Glutamatergic neuron (in vitro differentiated cells): Measurements from ENCODE around the gene KLHL20. TPM values are rescaled to one million over a fixed set of nuclear protein-coding genes. Genes with fewer than 3 reads are reported as not detected.

Source experiments
- DNase-seq: peaks from one replicate; pipeline ENCODE4 v3.0.0; 2022
- H3K27ac Mint-ChIP-seq: one replicate; pipeline ENCODE4 v1.8.0; 2020; ENCODE audit warnings: mild to moderate bottlenecking, mixed read lengths, inconsistent platforms; ENCODE audit not compliant: unreplicated experiment
- H3K27me3 Mint-ChIP-seq: one replicate; pipeline ENCODE4 v1.8.0; 2020; ENCODE audit warnings: mild to moderate bottlenecking, moderate library complexity, mixed read lengths, inconsistent platforms; ENCODE audit not compliant: unreplicated experiment
- H3K36me3 Mint-ChIP-seq: one replicate; pipeline ENCODE4 v1.8.0; 2020; ENCODE audit warnings: mild to moderate bottlenecking, mixed read lengths, inconsistent platforms; ENCODE audit not compliant: unreplicated experiment
- H3K4me1 Mint-ChIP-seq: one replicate; pipeline ENCODE4 v1.8.0; 2020; ENCODE audit warnings: mild to moderate bottlenecking, low read depth, mixed read lengths, inconsistent platforms; ENCODE audit not compliant: unreplicated experiment
- H3K4me3 Mint-ChIP-seq: one replicate; pipeline ENCODE4 v1.8.0; 2020; ENCODE audit warnings: mild to moderate bottlenecking, mixed read lengths, inconsistent platforms; ENCODE audit not compliant: unreplicated experiment
- H3K9me3 Mint-ChIP-seq: one replicate; pipeline ENCODE4 v1.8.0; 2020; ENCODE audit warnings: mild to moderate bottlenecking, moderate library complexity, mixed read lengths, inconsistent platforms; ENCODE audit not compliant: unreplicated experiment
- total RNA-seq: library from RNA; stranded (reverse); fragmentation: NEBNext Ultra II Directional; extraction: Animal tissue kit (Norgen Biotek cat#: 25700); gene quantifications from one replicate; pipeline ENCODE4 v1.2.1, GENCODE V29; 2021; ENCODE audit not compliant: unreplicated experiment
- TF ChIP-seq, protein P1 (sequence below): fragments of 200-600 bp; sonication (generic); IDR thresholded peaks from one replicate; pipeline ENCODE4 v1.5.0; 2021; ENCODE audit not compliant: partially characterized antibody, unreplicated experiment

KLHL20 gene
- total RNA-seq, 1 donor from 2014 or later, result 30.5 TPM

DNA sequence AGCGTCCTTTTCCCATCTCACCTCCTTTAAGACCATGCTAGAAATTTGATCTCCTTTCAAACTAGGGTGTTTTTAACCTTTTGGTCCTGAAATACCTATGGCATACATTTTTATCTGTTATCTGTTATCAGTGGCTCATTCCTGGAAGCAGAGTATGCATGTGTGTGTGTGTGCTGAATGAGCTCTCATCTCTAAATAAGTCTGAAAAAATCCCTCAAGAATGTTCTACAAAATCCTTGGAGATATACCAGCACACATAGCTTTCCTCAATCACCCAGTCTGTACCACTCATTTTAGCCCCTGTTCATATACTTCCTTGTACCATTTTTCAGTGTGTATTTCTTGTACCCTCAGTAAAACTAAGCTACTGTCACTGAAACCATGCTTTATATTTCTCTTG, 103.7 kb downstream of the KLHL20 start:
- no peak overlapping the region for H3K4me3 Mint-ChIP-seq
- H3K27ac Mint-ChIP-seq, result no peak overlapping the region
- no peaks in the 10 kb centered on the region for H3K27me3 Mint-ChIP-seq
- TF ChIP-seq, protein P1, sequence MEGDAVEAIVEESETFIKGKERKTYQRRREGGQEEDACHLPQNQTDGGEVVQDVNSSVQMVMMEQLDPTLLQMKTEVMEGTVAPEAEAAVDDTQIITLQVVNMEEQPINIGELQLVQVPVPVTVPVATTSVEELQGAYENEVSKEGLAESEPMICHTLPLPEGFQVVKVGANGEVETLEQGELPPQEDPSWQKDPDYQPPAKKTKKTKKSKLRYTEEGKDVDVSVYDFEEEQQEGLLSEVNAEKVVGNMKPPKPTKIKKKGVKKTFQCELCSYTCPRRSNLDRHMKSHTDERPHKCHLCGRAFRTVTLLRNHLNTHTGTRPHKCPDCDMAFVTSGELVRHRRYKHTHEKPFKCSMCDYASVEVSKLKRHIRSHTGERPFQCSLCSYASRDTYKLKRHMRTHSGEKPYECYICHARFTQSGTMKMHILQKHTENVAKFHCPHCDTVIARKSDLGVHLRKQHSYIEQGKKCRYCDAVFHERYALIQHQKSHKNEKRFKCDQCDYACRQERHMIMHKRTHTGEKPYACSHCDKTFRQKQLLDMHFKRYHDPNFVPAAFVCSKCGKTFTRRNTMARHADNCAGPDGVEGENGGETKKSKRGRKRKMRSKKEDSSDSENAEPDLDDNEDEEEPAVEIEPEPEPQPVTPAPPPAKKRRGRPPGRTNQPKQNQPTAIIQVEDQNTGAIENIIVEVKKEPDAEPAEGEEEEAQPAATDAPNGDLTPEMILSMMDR, result no peak
- peaks cover 5% of the 10 kb centered on the region for H3K9me3 Mint-ChIP-seq
- H3K4me1 Mint-ChIP-seq, result peaks cover 11% of the 10 kb centered on the region
- H3K36me3 Mint-ChIP-seq, result no peaks in the 10 kb centered on the region
- no peak for DNase-seq

DNA sequence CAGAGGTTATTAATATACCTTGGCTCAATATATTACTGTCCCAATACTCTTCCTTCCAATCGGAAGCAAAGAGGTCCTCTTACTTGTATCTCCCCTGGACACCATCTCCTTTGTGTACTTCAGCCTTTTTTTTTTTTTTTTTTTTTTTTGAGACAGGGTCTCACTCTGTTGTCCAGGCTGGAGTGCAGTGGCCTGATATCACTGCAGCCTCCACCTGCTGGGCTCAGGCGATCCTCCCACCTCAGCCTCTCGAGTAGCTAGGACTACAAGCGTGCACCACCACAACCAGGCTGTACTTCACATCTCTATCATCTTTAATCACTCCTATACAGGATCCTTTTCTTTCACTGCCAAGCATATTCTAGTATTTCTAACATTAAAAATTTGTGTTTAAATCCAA, 106.9 kb downstream of the KLHL20 start:
- TF ChIP-seq, protein P1, result no peak
- Mint-ChIP-seq H3K36me3 (no peaks in the 10 kb centered on the region), H3K4me3 (no peak overlapping the region), H3K27ac (no peak overlapping the region), H3K9me3 (peaks cover 8% of the 10 kb centered on the region), H3K4me1 (peaks cover 11% of the 10 kb centered on the region), H3K27me3 (peaks cover 8% of the 10 kb centered on the region)
- DNase-seq, result no peak

DNA sequence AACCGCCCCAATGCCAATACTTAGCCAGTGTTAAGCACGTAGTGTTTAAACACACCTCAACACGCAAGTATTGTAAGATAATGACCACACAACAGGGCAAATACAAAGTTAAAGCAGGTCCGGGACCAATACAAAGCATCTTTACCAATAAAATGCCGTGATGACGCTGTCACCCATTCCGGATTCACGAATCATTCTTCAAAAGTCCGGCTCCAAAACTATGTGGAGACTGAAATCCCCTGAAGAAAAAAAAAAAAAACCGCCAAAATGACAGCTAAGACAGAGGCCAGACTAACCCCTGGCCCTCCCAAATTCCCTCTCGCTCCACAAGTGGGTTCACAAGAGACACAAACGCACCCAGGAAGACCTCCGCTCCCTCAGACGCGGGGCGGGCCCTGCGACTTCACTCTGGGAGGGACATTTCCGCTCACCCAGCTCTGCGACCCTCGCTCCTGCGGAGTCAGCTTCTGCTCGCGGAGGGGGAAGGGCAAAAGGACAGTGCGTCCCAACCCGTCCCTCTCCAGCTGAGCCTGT, 109.1 kb downstream of the KLHL20 start:
- H3K4me3 Mint-ChIP-seq, result peak overlapping the region; percentile 98
- TF ChIP-seq, protein P1, result no peak
- no peaks in the 10 kb centered on the region for H3K36me3 Mint-ChIP-seq
- no peak for DNase-seq
- peak overlapping the region; percentile 97 for H3K27ac Mint-ChIP-seq
- H3K9me3 Mint-ChIP-seq, result peaks cover 8% of the 10 kb centered on the region
- peaks cover 8% of the 10 kb centered on the region for H3K27me3 Mint-ChIP-seq
- peaks cover 11% of the 10 kb centered on the region for H3K4me1 Mint-ChIP-seq

DNA sequence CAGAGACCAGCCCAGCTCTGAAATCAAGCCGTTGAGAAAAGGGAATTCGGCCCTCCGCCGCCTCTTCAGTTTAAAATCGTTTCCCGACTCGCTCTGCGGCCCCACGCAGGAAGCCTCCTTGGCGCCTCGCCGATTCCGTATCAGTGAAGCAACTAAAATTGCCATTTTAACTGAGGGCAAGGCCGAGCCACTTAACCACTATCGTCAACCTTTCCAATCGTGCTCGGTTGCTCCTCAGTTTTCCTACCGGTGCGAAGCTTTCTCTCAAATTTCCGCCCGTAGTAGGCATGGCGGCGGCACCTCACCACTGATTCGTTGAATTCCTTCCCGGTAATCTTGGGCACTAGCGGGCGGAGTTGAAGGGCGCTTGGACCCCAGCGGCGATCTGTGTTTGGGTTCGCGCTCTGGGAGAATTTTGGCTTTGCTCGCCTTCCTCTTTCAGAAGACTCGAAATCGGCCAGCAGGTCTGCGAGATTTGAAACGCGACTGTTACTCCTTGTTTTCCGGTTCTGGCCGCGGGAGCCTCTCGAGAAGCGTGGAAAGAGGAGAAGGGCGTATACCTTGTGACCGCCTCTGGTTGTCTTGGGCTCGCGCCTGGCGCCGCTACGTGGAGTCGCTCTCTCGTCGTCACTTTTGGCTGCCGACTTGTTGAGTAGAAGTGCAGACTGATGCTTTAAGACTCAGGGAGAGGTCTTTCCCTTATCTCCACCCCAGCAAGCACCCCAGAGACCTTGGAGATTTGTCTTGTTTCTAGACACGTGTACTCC, 109.7 kb downstream of the KLHL20 start, which contains the start of the genes CENPL and DARS2:
CENPL (minus strand) TSS at position 569 of the 767 bp plus-strand sequence. CDS start 13,584 bp downstream, outside the sequence.
DARS2 (plus strand) TSS at position 359 of the 767 bp plus-strand sequence. CDS start 557 bp downstream, outside the sequence.
- Mint-ChIP-seq H3K27ac (peak within 1 kb of the TSS; percentile 97), H3K27me3 (peaks cover 8% of the 10 kb centered on the region), H3K4me1 (peaks cover 11% of the 10 kb centered on the region), H3K9me3 (peaks cover 8% of the 10 kb centered on the region), H3K4me3 (peak within 1 kb of the TSS; percentile 98), H3K36me3 (no peaks in the 10 kb centered on the region)
- TF ChIP-seq, protein P1, result peak; percentile 39
- DNase-seq, result peak; percentile 88

DNA sequence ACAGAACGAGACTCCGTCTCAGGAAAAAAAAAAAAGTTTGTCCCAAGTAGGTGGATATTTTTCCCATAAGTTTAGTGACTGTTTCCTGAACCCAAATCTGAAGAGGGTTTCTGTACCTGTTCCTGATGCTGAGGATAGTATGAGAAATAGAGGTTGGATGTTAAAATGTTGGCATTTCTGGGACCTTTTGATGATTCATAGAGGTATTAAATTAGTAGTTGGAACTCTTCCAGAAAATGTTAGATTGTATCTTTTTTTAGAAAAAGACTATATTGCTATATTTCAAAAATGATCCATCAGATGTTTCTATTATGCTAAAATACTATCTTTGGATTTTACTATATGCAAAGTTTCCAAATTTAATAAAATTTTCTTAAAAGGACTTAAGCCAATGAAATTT, 112.8 kb downstream of the KLHL20 start:
- Mint-ChIP-seq H3K27me3 (peaks cover 8% of the 10 kb centered on the region), H3K4me3 (no peak overlapping the region), H3K36me3 (no peaks in the 10 kb centered on the region), H3K4me1 (peaks cover 10% of the 10 kb centered on the region), H3K9me3 (peaks cover 8% of the 10 kb centered on the region), H3K27ac (no peak overlapping the region)
- TF ChIP-seq, protein P1, result no peak
- no peak for DNase-seq
